GM19397 (cell line): ENCODE measurements around the gene COPS8.

Experiments
- ATAC-seq: cut with Tn5 transposase; IDR thresholded peaks from one replicate; pipeline ENCODE4 v1.9.1; 2021; ENCODE audit warnings: mild to moderate bottlenecking, moderate library complexity; ENCODE audit not compliant: unreplicated experiment

COPS8 gene

GRCh38 chr2:237097911-237098702, 12.4 kb downstream of the COPS8 start:
- no peak for ATAC-seq

GRCh38 chr2:237099804-237100203, 14.1 kb downstream of the COPS8 start:
- no peak for ATAC-seq

- no peak for ATAC-seq
Measured at GRCh38 chr2:237101118-237101979, 15.7 kb downstream of the COPS8 start.

- ATAC-seq: no peak
Measured at GRCh38 chr2:237102428-237102827, 16.7 kb downstream of the COPS8 start.

DNA sequence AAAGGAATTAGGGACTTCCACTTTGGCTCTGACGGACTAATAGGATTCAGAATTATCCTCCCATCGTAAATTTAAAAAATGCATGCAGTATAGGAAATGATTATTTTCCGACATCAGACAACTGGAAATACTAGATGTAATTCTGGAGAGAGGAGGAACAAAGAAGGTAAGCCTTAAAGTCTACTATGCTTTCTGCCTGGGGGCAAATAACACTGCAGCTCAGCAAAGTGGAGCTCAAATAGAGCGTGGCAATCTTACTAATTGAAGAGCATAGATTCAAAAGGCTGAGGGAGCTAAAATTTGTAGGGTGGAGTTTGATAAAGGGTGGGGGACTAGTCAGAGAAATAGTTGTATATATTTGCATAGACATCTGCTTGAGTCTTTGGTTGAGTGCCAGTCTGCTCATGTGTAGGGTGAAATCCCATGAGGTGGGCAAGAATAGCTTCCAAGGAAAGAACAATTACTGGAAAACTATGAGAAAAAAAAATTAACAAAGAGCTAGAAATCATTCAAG, 23.8 kb downstream of the COPS8 start:
- no peak for ATAC-seq

- ATAC-seq: no peak
Measured at GRCh38 chr2:237113026-237113795, 27.5 kb downstream of the COPS8 start.

- ATAC-seq: no peak
Measured at GRCh38 chr2:237115870-237116269, 30.2 kb downstream of the COPS8 start.

DNA sequence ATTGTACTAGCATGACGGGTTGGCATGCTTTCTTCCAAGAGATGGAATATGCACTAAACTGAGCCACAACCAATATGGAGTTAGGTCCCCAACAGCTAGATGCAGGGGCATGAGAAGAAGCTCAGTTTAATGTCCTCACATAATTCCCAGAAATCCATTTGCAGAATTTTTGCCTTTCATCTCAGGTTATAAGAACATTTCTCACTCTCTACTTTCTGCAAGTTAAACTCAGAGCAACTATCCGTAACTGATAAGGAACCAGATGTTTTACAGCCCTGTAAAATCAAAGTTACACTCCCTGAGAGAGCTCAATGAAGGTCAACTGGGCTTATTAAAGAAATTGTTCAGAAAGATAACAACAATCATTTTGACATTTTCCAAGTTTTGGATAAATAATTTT, 30.7 kb downstream of the COPS8 start:
- ATAC-seq: no peak

DNA sequence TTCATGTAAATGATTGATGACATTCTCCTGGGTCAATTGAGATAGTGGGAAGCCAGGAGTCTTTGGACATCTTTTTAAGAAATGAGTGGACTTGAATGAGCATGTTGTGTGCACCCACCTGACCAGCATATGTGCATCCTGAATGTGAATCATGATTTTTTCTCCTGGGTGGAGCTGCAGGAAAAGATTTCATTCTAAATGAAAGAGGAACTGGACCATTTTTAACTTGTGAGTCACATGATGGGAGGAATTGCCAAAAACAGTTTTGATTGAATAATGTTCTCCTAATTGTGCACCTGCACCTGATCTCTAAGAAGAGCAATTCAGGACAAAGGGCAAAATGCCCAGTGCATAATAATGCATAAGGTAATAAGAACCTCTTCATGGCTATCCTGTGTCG, 32.3 kb downstream of the COPS8 start:
- no peak for ATAC-seq

DNA sequence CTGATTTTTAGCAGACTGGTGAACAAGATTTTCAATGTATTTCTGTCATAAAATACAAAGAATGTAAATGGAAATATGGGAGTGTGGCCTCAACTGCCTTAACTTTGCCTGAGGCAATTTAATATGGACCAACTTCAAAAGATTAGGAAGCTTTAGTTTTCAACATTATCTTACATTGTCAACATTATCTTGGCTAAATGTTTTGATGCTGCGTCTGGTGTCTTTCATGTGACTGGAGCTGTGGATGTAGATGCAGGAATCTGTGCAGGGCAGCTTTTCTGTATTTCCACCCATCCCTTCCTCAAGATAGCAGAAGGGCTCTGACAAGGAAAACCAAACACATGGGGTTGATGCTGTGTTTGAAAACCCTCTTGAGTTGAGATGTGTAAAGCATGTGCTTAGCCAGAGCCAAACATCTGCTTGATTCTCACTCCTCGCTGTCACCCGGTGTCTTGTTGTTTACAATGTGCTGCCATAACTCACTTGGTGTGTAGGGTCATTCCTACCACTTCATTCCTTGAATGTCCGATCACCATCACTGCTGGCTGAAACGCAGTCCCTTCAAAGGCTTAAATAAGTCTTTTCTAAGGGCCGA, 33.0 kb downstream of the COPS8 start:
- no peak for ATAC-seq

- ATAC-seq: no peak
Measured at GRCh38 chr2:237120916-237121315, 35.2 kb downstream of the COPS8 start.

- no peak for ATAC-seq
Measured at GRCh38 chr2:237121321-237121720, 35.6 kb downstream of the COPS8 start.

DNA sequence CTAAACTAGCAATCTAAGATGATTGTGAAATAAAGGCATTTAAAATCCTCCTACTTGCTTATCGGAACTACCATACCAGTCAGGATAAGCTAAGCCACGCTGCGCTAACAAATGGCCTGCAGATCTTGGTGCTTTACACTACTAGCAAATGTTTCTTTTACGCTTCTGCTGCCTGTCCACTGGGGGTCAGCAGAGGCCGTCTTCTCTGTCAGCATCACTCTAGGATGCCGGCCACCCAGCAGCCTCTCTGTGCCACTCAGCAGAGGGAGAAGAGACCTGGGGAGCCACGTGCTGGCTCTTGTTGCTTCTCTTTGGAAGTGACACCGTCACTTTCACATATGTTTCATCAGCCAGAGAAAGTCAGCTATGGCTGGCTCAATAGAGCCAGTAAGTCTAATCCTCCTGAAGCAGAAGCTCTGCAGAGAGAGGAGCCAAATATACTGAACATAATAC, 36.6 kb downstream of the COPS8 start:
- ATAC-seq: no peak

DNA sequence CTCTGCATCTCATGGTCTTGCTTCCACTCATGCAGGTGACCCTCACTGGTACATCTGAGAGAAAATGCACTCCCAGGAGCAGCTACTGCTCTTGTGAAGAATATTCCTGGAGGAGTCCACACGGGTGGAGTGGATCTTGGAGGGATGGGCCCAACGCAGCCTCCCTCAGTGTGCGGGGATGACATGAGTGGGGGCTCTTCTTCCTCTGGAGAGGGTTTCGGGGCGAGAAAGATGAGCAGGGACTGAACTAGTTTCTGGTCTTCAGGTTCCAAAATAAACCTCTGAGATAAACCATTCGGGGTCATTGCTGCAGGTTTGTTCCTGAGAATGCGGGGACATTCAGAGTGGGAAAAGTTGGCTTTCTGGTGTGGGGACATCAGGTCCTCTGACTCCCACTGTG, 39.1 kb downstream of the COPS8 start:
- no peak for ATAC-seq

- ATAC-seq: no peak
Measured at GRCh38 chr2:237125967-237126366, 40.3 kb downstream of the COPS8 start.

DNA sequence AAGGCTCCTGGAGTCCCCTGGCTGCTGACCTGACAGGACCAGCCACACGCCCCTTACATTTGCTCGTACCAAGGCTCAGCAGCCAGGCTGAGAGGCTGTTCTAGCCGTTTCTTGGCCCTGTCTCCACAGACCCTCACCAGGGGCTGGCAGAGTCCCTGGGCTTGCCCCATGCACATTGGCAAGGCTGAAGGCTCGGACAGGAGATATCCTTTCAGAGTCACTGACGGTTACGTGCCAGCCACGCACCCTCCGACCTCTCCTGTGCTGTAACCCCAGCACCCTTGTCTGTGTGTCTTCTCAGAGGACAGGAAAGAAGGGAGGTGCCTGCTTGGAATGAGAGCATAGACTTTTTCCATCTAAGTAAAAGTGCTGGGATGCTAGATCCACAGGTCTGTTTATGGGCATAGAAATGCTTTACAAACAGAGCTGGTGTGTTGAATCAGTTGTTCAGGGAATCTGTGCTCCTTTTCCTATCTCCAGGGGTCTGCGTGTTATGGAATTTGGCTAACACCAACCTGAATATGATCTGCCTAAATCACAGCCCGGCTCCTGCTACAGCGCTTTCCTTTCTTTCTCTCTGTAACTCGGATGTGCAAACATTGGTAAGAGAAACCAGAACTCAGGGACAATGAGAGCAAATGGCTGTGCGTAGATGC, 41.0 kb downstream of the COPS8 start:
- no peak for ATAC-seq

GRCh38 chr2:237128026-237128703, 42.5 kb downstream of the COPS8 start:
- ATAC-seq: no peak

GRCh38 chr2:237128845-237129592, 43.3 kb downstream of the COPS8 start:
- ATAC-seq: no peak
